AG10803 (cell line): ENCODE results near the gene RNASET2.

Experiments
- DNase-seq: peaks from one replicate; pipeline ENCODE4 v3.0.0; 2010; ENCODE audit warnings: low read depth
- H3K4me3 ChIP-seq: 2 replicates; pipeline ENCODE4 v1.5.1; 2011; ENCODE audit warnings: mild to moderate bottlenecking, low read length, control low read depth
- CTCF ChIP-seq: conservative IDR thresholded peaks from 2 replicates; pipeline ENCODE4 v1.5.1; 2011; ENCODE audit warnings: mild to moderate bottlenecking, low read length, control low read depth, inconsistent platforms

RNASET2 gene

GRCh38 chr6:166937746-166938145 lies 18.6 kb downstream of the RNASET2 start:
- TF ChIP-seq CTCF: no peak
- no peak for DNase-seq
- H3K4me3 ChIP-seq: no peak overlapping the region

GRCh38 chr6:166936079-166936787 lies 20.1 kb downstream of the RNASET2 start:
- DNase-seq: no peak
- no peak overlapping the region for H3K4me3 ChIP-seq
- TF ChIP-seq CTCF: no peak

GRCh38 chr6:166935353-166935752 lies 21.0 kb downstream of the RNASET2 start:
- no peak for DNase-seq
- no peak for TF ChIP-seq CTCF
- no peak overlapping the region for H3K4me3 ChIP-seq

GRCh38 chr6:166934174-166934573 lies 22.2 kb downstream of the RNASET2 start:
- no peak overlapping the region for H3K4me3 ChIP-seq
- no peak for TF ChIP-seq CTCF
- DNase-seq: no peak

- no peak overlapping the region for H3K4me3 ChIP-seq
- TF ChIP-seq CTCF: no peak
- no peak for DNase-seq
These were observed 23.0 kb downstream of the RNASET2 start for GRCh38 chr6:166933396-166933795.

GRCh38 chr6:166932616-166933015 lies 23.7 kb downstream of the RNASET2 start:
- TF ChIP-seq CTCF: no peak
- no peak overlapping the region for H3K4me3 ChIP-seq
- DNase-seq: no peak

- no peak for TF ChIP-seq CTCF
- DNase-seq: no peak
- H3K4me3 ChIP-seq: no peak overlapping the region
These were observed 24.2 kb downstream of the RNASET2 start for GRCh38 chr6:166932116-166932515.
